ENCODE results near the gene ZNF346. TPM values are rescaled to one million over a fixed set of nuclear protein-coding genes. Genes with fewer than 3 reads are reported as not detected.

ZNF346 gene
- total RNA-seq, 3 donors from 2014 or later (not counting 1 experiment from before 2014, with no cell fraction given), result 20.2 to 27.9 (median 21.6) TPM

DNA sequence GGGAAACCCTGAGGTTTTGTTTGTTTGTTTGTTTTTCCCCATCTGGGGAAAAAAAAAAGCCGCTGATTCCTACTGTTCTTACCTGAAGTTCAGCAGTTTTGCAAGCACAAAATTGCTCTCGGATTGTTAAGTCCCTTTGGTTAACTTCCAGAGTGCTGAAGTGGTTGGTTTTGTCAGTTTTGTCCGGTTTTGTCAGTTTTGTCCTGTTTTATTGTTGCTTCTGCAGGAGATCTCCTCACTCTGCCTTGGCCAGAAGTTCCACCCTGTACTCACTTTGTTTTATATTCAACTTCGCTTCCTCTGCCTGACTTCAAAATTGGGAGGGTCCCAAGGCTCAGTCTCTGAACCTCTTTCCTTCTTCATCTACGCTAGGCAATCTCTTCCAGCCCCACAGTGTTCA, 14.4 kb downstream of the ZNF346 start:
- Mint-ChIP-seq H3K27me3 (ENCODE audit: low read depth in 2 of 2) (no peaks in the 10 kb centered on the region), H3K4me3 (no peak overlapping the region), H3K27ac (no peak overlapping the region), H3K9me3 (no peaks in the 10 kb centered on the region), H3K4me1 (peaks cover 10 to 20% of the 10 kb centered on the region in 2 donors), H3K36me3 (peaks cover 8% of the 10 kb centered on the region)
- Histone ChIP-seq H3K4me3 (ENCODE audit: low read length) (no peak overlapping the region), H3K4me1 (ENCODE audit: control insufficient read depth, insufficient read depth, low read length) (peaks cover 7% of the 10 kb centered on the region), H3K36me3 (ENCODE audit: control insufficient read depth, insufficient read depth, low read length) (peaks cover 6% of the 10 kb centered on the region), H3K27me3 (ENCODE audit: control insufficient read depth, insufficient read depth, low read length) (no peaks in the 10 kb centered on the region), H3K27ac (ENCODE audit: low read length) (no peak overlapping the region), H3K9me3 (ENCODE audit: control insufficient read depth, insufficient read depth, low read length) (no peaks in the 10 kb centered on the region)
- DNase-seq, result no peak
- TF ChIP-seq, protein P1, sequence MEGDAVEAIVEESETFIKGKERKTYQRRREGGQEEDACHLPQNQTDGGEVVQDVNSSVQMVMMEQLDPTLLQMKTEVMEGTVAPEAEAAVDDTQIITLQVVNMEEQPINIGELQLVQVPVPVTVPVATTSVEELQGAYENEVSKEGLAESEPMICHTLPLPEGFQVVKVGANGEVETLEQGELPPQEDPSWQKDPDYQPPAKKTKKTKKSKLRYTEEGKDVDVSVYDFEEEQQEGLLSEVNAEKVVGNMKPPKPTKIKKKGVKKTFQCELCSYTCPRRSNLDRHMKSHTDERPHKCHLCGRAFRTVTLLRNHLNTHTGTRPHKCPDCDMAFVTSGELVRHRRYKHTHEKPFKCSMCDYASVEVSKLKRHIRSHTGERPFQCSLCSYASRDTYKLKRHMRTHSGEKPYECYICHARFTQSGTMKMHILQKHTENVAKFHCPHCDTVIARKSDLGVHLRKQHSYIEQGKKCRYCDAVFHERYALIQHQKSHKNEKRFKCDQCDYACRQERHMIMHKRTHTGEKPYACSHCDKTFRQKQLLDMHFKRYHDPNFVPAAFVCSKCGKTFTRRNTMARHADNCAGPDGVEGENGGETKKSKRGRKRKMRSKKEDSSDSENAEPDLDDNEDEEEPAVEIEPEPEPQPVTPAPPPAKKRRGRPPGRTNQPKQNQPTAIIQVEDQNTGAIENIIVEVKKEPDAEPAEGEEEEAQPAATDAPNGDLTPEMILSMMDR (IDR thresholded peaks at IDR 0.05), result no peak
- intact Hi-C loops (cut with micrococcal nuclease), result no loop called here
- no peak for ATAC-seq
- WGBS (ENCODE audit: insufficient coverage), result 97% methylated on average over 5 of the region's 5 CpGs

DNA sequence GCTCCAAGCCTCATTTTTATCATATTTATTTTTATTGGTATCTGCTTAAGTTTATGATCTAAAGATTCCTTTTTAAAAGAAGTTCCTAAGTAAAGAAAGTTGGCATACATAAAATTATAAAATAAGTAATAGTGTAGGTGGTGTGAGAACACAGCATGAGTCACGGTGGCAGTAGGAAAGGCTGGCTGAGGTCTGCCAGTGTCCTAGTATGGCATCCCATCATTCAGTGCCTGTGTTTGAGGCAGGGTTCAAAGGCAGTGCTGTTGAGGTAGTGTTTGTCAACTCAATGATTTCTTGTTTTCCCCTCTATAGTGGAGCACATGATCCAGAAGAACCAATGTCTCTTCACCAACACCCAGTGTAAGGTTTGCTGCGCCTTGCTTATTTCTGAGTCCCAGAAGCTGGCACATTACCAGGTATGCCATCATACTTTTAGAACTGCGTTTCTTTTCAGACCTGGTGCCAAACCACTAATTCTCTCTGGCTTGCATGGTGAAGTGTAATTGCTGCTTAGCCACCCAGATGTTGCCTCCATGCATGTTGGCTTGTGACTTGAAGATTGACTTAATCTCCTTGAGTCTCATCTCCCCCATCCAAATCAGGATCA, 18.4 kb downstream of the ZNF346 start:
- intact Hi-C loops (cut with micrococcal nuclease), result no loop called here
- H3K27me3 ChIP-seq (ENCODE audit: control insufficient read depth, insufficient read depth, low read length), result no peaks in the 10 kb centered on the region
- H3K4me1 ChIP-seq (ENCODE audit: control insufficient read depth, insufficient read depth, low read length), result peaks cover 4% of the 10 kb centered on the region
- TF ChIP-seq, protein P1 (IDR thresholded peaks at IDR 0.05), result no peak
- WGBS (ENCODE audit: insufficient coverage), result 97% methylated on average over 3 of the region's 3 CpGs
- no peaks in the 10 kb centered on the region for H3K9me3 Mint-ChIP-seq
- H3K36me3 ChIP-seq (ENCODE audit: control insufficient read depth, insufficient read depth, low read length), result peaks cover 33% of the 10 kb centered on the region
- H3K27ac Mint-ChIP-seq, result no peak overlapping the region
- H3K27ac ChIP-seq (ENCODE audit: low read length), result no peak overlapping the region
- H3K36me3 Mint-ChIP-seq, result peaks cover 9% of the 10 kb centered on the region
- H3K4me3 Mint-ChIP-seq, result no peak overlapping the region
- H3K4me3 ChIP-seq (ENCODE audit: low read length), result no peak overlapping the region
- no peaks in the 10 kb centered on the region for H3K27me3 Mint-ChIP-seq (ENCODE audit: low read depth in 2 of 2)
- no peak for ATAC-seq
- H3K9me3 ChIP-seq (ENCODE audit: control insufficient read depth, insufficient read depth, low read length), result no peaks in the 10 kb centered on the region
- peaks cover 7 to 11% of the 10 kb centered on the region in 2 donors for H3K4me1 Mint-ChIP-seq
- DNase-seq, result no peak

DNA sequence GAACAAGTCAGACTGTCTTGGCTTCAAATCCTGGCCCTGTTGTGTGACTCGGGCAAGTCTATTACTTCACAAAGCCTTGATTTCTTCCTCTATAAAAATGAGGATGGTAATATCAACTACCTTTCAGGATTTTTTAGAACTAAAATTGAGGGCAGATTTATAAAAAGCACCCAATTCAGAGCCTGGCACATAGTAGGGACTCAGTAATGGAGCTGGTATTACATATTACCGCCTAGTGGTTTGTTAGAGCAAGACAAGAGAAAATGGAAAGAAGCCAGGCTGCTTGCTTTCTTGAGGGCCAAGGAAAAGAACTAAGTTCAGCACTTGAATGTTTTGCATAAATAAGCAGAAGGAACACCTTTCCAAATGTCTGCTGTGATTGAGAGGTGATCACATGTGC, 19.4 kb downstream of the ZNF346 start:
- no peak for ATAC-seq
- TF ChIP-seq, protein P1 (IDR thresholded peaks at IDR 0.05), result no peak
- Histone ChIP-seq H3K4me3 (ENCODE audit: low read length) (no peak overlapping the region), H3K4me1 (ENCODE audit: control insufficient read depth, insufficient read depth, low read length) (no peaks in the 10 kb centered on the region), H3K9me3 (ENCODE audit: control insufficient read depth, insufficient read depth, low read length) (no peaks in the 10 kb centered on the region), H3K36me3 (ENCODE audit: control insufficient read depth, insufficient read depth, low read length) (peaks cover 33% of the 10 kb centered on the region), H3K27ac (ENCODE audit: low read length) (no peak overlapping the region), H3K27me3 (ENCODE audit: control insufficient read depth, insufficient read depth, low read length) (no peaks in the 10 kb centered on the region)
- H3K9me3 Mint-ChIP-seq, result no peaks in the 10 kb centered on the region
- peaks cover 0 to 4% of the 10 kb centered on the region in 2 donors for H3K4me1 Mint-ChIP-seq
- no peak for DNase-seq
- H3K27me3 Mint-ChIP-seq (ENCODE audit: low read depth in 2 of 2), result no peaks in the 10 kb centered on the region
- H3K4me3 Mint-ChIP-seq, result no peak overlapping the region
- H3K27ac Mint-ChIP-seq, result no peak overlapping the region
- WGBS (ENCODE audit: insufficient coverage), result 91% methylated on average over 1 of the region's 2 CpGs
- intact Hi-C loops (cut with micrococcal nuclease), result no loop called here
- peaks cover 9% of the 10 kb centered on the region for H3K36me3 Mint-ChIP-seq

DNA sequence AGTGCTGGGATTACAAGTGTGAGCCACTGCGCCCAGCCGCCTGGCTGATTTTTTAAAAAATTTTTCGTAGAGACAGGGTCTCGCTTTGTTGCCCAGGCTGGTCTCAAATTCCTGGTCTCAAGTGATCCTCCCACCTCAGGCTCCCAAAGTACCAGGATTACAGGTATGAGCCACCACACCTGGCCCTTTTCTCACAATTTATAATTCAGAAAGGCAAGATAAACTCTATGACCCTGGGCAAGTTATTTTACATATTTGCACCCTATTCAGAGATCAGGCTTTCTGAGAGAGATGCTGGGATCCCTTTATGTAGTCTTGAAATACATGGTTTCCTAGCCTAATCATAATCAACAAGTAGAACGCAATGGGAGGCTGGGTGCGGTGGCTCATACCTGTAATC, 20.6 kb downstream of the ZNF346 start:
- Histone ChIP-seq H3K36me3 (ENCODE audit: control insufficient read depth, insufficient read depth, low read length) (peaks cover 35% of the 10 kb centered on the region), H3K27me3 (ENCODE audit: control insufficient read depth, insufficient read depth, low read length) (no peaks in the 10 kb centered on the region), H3K4me3 (ENCODE audit: low read length) (no peak overlapping the region), H3K27ac (ENCODE audit: low read length) (no peak overlapping the region), H3K9me3 (ENCODE audit: control insufficient read depth, insufficient read depth, low read length) (no peaks in the 10 kb centered on the region), H3K4me1 (ENCODE audit: control insufficient read depth, insufficient read depth, low read length) (no peaks in the 10 kb centered on the region)
- Mint-ChIP-seq H3K9me3 (no peaks in the 10 kb centered on the region), H3K27ac (no peak overlapping the region), H3K4me1 (peaks cover 0 to 4% of the 10 kb centered on the region in 2 donors), H3K27me3 (ENCODE audit: low read depth in 2 of 2) (no peaks in the 10 kb centered on the region), H3K4me3 (no peak overlapping the region), H3K36me3 (peaks cover 9% of the 10 kb centered on the region)
- DNase-seq (no peak), ATAC-seq (no peak)
- TF ChIP-seq, protein P1 (IDR thresholded peaks at IDR 0.05), result no peak
- intact Hi-C loops (cut with micrococcal nuclease), result no loop called here
- 98% methylated on average over 6 of the region's 6 CpGs for WGBS (ENCODE audit: insufficient coverage)

Data from natural killer cell (primary cell).